DOHH2 (cell line): ENCODE results near the gene SH3BGRL2.
"Not testable (repeated sequence)": the region's sequence is repeated elsewhere in the genome, so short reads cannot be mapped to it uniquely, and the experiment has no call there.

Experiments
- H3F3A ChIP-seq: fragments of 200-600 bp; sonication (generic), shearing (Covaris generic); 2 replicates; pipeline ENCODE4 v1.6.0; 2016; ENCODE audit warnings: antibody characterized with exemption, mild to moderate bottlenecking; ENCODE audit not compliant: control insufficient read depth, insufficient read depth
- H3K27ac ChIP-seq: fragments of 200-600 bp; sonication (generic); 2 replicates; pipeline ENCODE4 v1.5.1; 2014; ENCODE audit warnings: low read depth, mild to moderate bottlenecking, low read length, moderate library complexity
- H3K27me3 ChIP-seq: fragments of 200-600 bp; sonication (generic); 2 replicates; pipeline ENCODE4 v1.6.1; 2014; ENCODE audit warnings: mild to moderate bottlenecking, low read length, mixed read lengths; ENCODE audit not compliant: control insufficient read depth
- H3K36me3 ChIP-seq: fragments of 200-600 bp; sonication (generic); 2 replicates; pipeline ENCODE4 v1.6.1; 2014; ENCODE audit warnings: mild to moderate bottlenecking, low read length, moderate library complexity, mixed read lengths; ENCODE audit not compliant: control insufficient read depth
- H3K4me1 ChIP-seq: fragments of 200-600 bp; sonication (generic); 2 replicates; pipeline ENCODE4 v1.6.1; 2014; ENCODE audit warnings: mild to moderate bottlenecking, low read length, mixed read lengths; ENCODE audit not compliant: control insufficient read depth
- H3K4me2 ChIP-seq: fragments of 200-600 bp; sonication (generic); 2 replicates; pipeline ENCODE4 v1.6.0; 2014; ENCODE audit warnings: mild to moderate bottlenecking, low read length, moderate library complexity
- H3K4me3 ChIP-seq: fragments of 200-600 bp; sonication (generic); 2 replicates; pipeline ENCODE4 v1.5.1; 2014; ENCODE audit warnings: mild to moderate bottlenecking, low read length, mixed read lengths
- H3K79me2 ChIP-seq: fragments of 200-600 bp; sonication (generic); 2 replicates; pipeline ENCODE4 v1.6.1; 2014; ENCODE audit warnings: mild to moderate bottlenecking, low read length, mixed read lengths; ENCODE audit not compliant: control insufficient read depth
- H3K9me2 ChIP-seq: fragments of 200-600 bp; sonication (generic); replicated peaks from 2 replicates; pipeline ENCODE4 v1.6.1; 2014; ENCODE audit warnings: mild to moderate bottlenecking, low read length, mixed read lengths; ENCODE audit not compliant: control insufficient read depth
- H3K9me3 ChIP-seq: fragments of 200-600 bp; sonication (generic); 2 replicates; pipeline ENCODE4 v1.6.1; 2014; ENCODE audit warnings: antibody characterized with exemption, low read length, mixed read lengths; ENCODE audit not compliant: control insufficient read depth, insufficient read depth
- H4K20me1 ChIP-seq: fragments of 200-600 bp; sonication (generic); 2 replicates; pipeline ENCODE4 v1.6.0; 2014; ENCODE audit warnings: low read depth, mild to moderate bottlenecking, antibody characterized with exemption, low read length, moderate library complexity; ENCODE audit not compliant: control insufficient read depth, insufficient read depth
- EZH2phosphoT487 ChIP-seq: fragments of 200-600 bp; sonication (generic); IDR thresholded peaks from 2 replicates; pipeline ENCODE4 v1.6.1; 2017; ENCODE audit warnings: borderline replicate concordance, mild to moderate bottlenecking, antibody characterized with exemption, low read length, moderate library complexity, mixed read lengths
- TF ChIP-seq, protein P1 (sequence below): fragments of 200-600 bp; sonication (generic); IDR thresholded peaks from one replicate; pipeline ENCODE4 v1.5.1; 2014; ENCODE audit warnings: antibody characterized with exemption, mild to moderate bottlenecking, low read depth, low read length; ENCODE audit not compliant: poor library complexity, severe bottlenecking

The SH3BGRL2 gene

DNA sequence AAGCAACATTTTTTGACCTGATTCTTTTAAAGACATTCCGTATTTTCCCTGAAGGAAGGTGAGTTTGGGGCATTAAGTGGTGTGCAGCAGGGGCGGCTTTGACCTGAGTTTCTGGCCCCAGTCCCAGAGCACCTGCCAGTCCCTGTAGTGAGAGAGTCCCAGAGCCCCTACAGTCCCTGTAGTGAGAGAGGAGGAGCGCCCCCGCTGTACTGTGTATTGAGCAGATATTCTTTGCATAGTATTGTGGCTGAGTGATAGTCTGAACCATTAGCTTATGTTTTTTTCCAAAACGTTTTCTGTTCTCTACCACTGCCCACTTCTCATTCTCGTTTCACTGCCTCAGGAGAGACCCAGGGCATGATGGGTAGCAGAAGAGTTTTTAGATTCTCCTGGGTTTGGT lies 17.2 kb upstream of the SH3BGRL2 start:
- Histone ChIP-seq H3K4me1 (no peaks in the 10 kb centered on the region), H4K20me1 (no peaks in the 10 kb centered on the region), H3K27me3 (no peaks in the 10 kb centered on the region), H3K4me2 (no peak overlapping the region), H3K36me3 (no peaks in the 10 kb centered on the region), H3F3A (no peaks in the 10 kb centered on the region), H3K27ac (no peak overlapping the region), H3K4me3 (no peak overlapping the region), H3K9me3 (no peaks in the 10 kb centered on the region), H3K9me2 (no peaks in the 10 kb centered on the region), H3K79me2 (no peaks in the 10 kb centered on the region)
- TF ChIP-seq, protein P1, sequence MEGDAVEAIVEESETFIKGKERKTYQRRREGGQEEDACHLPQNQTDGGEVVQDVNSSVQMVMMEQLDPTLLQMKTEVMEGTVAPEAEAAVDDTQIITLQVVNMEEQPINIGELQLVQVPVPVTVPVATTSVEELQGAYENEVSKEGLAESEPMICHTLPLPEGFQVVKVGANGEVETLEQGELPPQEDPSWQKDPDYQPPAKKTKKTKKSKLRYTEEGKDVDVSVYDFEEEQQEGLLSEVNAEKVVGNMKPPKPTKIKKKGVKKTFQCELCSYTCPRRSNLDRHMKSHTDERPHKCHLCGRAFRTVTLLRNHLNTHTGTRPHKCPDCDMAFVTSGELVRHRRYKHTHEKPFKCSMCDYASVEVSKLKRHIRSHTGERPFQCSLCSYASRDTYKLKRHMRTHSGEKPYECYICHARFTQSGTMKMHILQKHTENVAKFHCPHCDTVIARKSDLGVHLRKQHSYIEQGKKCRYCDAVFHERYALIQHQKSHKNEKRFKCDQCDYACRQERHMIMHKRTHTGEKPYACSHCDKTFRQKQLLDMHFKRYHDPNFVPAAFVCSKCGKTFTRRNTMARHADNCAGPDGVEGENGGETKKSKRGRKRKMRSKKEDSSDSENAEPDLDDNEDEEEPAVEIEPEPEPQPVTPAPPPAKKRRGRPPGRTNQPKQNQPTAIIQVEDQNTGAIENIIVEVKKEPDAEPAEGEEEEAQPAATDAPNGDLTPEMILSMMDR, result no peak
- no peak for TF ChIP-seq EZH2phosphoT487

DNA sequence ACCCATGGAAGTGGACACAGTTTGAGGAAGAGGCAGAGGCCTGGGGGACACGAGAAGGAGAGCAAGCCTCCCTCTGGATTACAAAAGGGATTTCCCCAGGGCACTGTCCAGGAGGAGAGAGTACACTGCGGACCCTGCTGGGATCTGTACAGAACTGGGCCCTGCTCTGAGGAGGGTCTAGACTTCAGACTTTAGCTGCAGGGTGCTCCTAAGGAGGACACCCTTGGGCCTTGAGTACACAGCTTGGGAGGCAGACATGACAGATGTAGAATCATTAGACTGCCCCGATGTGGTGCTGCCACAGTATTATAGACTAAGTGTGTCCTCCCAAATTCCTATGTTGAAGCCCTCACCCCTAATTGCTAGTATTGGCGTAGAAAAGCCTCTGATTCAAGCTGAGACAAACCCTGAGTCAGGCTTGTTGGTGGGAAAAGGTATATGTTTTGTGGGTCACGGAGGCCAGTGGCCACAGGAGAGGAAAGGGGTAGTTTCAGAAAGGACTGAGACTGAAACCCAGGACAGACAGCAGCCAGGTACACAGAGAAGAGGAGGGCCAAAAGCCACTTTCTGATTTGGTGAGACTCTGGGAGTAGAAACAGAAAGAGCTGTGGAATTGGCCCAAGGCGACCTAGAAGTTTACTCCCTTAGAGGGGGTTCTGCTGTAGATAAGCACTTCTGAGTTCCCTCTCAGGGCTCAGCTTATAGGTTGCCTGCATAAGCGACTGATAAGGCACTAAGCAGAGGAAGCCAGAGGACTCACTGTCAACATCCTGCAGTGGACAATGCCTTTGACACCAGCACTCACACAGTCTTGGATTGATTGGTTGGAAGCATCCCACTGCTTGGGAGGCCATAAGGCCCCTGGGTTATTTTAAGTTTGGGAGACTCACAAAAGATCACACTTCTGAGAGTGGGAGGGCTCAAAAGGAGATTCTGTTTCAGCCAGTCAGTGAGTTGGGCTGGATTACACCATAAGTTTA lies 16.5 kb upstream of the SH3BGRL2 start:
- TF ChIP-seq, protein P1, result no peak
- no peak for TF ChIP-seq EZH2phosphoT487

DNA sequence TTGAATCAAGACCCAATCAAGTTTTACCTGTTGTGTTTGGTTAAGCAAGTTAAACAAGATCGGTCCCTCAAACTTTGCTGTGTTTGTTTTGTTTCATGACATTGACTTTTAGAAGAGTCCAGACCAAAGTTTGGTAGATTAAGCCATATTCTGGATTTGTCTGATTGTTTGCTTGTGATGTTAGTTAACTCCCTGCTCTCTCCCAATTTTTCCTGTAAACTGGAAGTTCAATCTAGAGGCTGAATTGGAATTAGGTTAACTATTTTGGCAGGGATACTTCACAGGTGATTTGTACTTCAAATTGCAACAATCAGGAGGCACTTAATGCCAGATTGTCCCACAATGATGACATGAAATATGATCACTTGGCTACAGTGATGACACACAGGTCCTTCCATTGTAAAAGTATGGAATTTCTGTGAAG lies 13.6 kb upstream of the SH3BGRL2 start:
- Histone ChIP-seq H3K27ac (no peak overlapping the region), H3K27me3 (no peaks in the 10 kb centered on the region), H4K20me1 (no peaks in the 10 kb centered on the region), H3K9me2 (no peaks in the 10 kb centered on the region), H3K4me1 (no peaks in the 10 kb centered on the region), H3K36me3 (no peaks in the 10 kb centered on the region), H3K4me2 (no peak overlapping the region), H3K9me3 (no peaks in the 10 kb centered on the region), H3K79me2 (no peaks in the 10 kb centered on the region), H3K4me3 (no peak overlapping the region), H3F3A (no peaks in the 10 kb centered on the region)
- TF ChIP-seq, protein P1, result no peak
- TF ChIP-seq EZH2phosphoT487, result no peak

More for the DNA sequence above, 16.5 kb upstream of the SH3BGRL2 start:
- Histone ChIP-seq H3K36me3 (no peaks in the 10 kb centered on the region), H3K79me2 (no peaks in the 10 kb centered on the region), H3K9me3 (no peaks in the 10 kb centered on the region), H3K4me3 (no peak overlapping the region), H3K9me2 (no peaks in the 10 kb centered on the region), H3K4me1 (no peaks in the 10 kb centered on the region), H3K27ac (no peak overlapping the region), H4K20me1 (no peaks in the 10 kb centered on the region), H3K4me2 (no peak overlapping the region), H3K27me3 (no peaks in the 10 kb centered on the region), H3F3A (no peaks in the 10 kb centered on the region)

DNA sequence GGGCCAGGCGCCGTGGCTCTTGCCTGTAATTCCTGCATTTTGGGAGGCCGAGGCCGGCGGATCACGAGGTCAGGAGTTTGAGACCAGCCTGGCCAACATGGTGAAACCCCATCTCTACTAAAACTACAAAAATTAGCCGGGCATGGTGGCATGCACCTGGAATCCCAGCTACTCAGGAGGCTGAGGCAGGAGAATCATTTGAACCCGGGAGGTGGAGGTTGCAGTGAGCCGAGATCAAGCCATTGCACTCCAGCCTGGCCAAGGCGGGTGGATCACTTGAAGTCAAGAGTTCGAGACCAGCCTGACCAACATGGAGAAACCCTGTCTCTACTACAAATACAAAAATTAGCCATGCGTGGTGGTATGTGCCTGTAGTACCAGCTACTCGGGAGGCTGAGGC lies 12.7 kb upstream of the SH3BGRL2 start:
- H4K20me1 ChIP-seq, H3K9me2 ChIP-seq: not testable (repeated sequence)

More for the DNA sequence above, 12.7 kb upstream of the SH3BGRL2 start:
- H3K4me1 ChIP-seq, H3K27me3 ChIP-seq, H3K4me3 ChIP-seq, H3K36me3 ChIP-seq, H3K4me2 ChIP-seq, H3K27ac ChIP-seq, H3K9me3 ChIP-seq, H3F3A ChIP-seq, H3K79me2 ChIP-seq: not testable (repeated sequence)
